H1 (cell line): ENCODE results near the gene CSF1.

Experiments used
- CEBPB ChIP-seq: IDR thresholded peaks from 2 replicates; pipeline ENCODE4 v1.6.1; 2012; ENCODE audit warnings: low read depth, low read length
- EP300 ChIP-seq, 2 experiments: IDR thresholded peaks; 1 replicate in 1 of 2; 2 replicates in 1 of 2; pipeline ENCODE4 v1.6.1; 2011 to 2012; ENCODE audit warnings: low read depth in 2 of 2, low read length in 2 of 2, mild to moderate bottlenecking in 2 of 2, borderline replicate concordance in 1 of 2, inconsistent platforms in 1 of 2, moderate library complexity in 1 of 2
- SIN3A ChIP-seq, 2 experiments: IDR thresholded peaks in 1 of 2; conservative IDR thresholded peaks in 1 of 2; 2 replicates each; pipeline ENCODE4 v1.6.1; 2011 to 2012; ENCODE audit warnings: low read length in 2 of 2, improper control_type of control experiment in 1 of 2, low read depth in 1 of 2, mild to moderate bottlenecking in 1 of 2
- SP2 ChIP-seq: IDR thresholded peaks from 2 replicates; pipeline ENCODE4 v1.6.1; 2012; ENCODE audit warnings: mild to moderate bottlenecking, low read length, inconsistent platforms
- YY1 ChIP-seq: IDR thresholded peaks from 2 replicates; pipeline ENCODE4 v1.6.1; 2011; ENCODE audit warnings: low read depth, mild to moderate bottlenecking, low read length
- TF ChIP-seq, protein P1 (sequence below), 3 experiments: IDR thresholded peaks; 1 replicate in 2 of 3; 2 replicates in 1 of 3; pipeline versions ENCODE4 v1.5.1 to v1.6.1; 2011; ENCODE audit warnings: low read length in 3 of 3, mild to moderate bottlenecking in 3 of 3, inconsistent platforms in 2 of 3, low read depth in 1 of 3, moderate library complexity in 1 of 3; ENCODE audit not compliant: insufficient read depth in 1 of 3; ENCODE audit errors: control extremely low read depth in 1 of 3

- no peak for TF ChIP-seq YY1
- TF ChIP-seq SP2, result no peak
- TF ChIP-seq EP300 (IDR thresholded peaks at IDR 0.05; ENCODE audit: borderline replicate concordance in 1 of 2, low read depth in 2 of 2, low read length in 2 of 2), result no peak
- no peak for TF ChIP-seq CEBPB
- TF ChIP-seq, protein P1, sequence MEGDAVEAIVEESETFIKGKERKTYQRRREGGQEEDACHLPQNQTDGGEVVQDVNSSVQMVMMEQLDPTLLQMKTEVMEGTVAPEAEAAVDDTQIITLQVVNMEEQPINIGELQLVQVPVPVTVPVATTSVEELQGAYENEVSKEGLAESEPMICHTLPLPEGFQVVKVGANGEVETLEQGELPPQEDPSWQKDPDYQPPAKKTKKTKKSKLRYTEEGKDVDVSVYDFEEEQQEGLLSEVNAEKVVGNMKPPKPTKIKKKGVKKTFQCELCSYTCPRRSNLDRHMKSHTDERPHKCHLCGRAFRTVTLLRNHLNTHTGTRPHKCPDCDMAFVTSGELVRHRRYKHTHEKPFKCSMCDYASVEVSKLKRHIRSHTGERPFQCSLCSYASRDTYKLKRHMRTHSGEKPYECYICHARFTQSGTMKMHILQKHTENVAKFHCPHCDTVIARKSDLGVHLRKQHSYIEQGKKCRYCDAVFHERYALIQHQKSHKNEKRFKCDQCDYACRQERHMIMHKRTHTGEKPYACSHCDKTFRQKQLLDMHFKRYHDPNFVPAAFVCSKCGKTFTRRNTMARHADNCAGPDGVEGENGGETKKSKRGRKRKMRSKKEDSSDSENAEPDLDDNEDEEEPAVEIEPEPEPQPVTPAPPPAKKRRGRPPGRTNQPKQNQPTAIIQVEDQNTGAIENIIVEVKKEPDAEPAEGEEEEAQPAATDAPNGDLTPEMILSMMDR (IDR thresholded peaks at IDR 0.05; ENCODE audit: control extremely low read depth in 1 of 3, insufficient read depth in 1 of 3, low read depth in 1 of 3, low read length in 3 of 3), result no peak
- no peak for TF ChIP-seq SIN3A (conservative IDR thresholded peaks at IDR 0.05 in 1 of 2, IDR thresholded peaks at IDR 0.05 in 1 of 2; ENCODE audit: low read depth in 1 of 2, low read length in 2 of 2)
Measured at GRCh38 chr1:109887884-109888283, 22.8 kb upstream of the CSF1 start.
